Measurements from ENCODE around the gene DNAJB9.
A peak's percentile ranks its signal among the peaks of the same experiment; 100 is the strongest.

The DNAJB9 gene

DNA sequence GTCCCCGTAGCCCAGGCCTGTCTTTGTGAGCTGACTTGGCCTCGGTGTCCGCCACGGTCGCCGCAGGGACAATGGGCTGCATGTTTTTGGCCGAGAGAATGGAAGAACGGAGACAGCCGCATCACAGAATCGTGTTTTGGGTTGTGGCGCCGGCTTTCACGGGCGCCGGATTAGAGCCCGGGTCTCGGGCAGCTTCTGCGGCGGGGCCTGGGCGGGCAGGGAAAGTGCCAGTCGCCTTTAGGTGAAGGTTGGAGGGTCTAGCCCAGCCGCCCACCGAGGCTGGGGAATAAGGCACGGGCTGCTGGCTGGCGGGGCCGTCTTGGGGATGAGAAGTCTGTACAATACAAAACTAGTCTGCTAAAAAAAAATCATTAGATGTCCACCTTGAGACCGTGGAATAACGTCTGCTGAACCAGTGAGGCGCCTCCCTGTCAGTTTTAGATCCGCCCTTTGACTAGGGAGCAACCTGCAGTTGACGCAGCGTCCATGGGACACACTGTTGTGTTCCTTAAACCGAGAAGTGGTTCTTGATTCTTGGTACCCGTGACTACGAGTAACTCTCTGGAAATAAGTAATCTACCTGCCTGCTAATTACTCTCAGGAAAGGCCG is 577 bp downstream of the DNAJB9 start:
- peak; percentile 60 for DNase-seq

DNA sequence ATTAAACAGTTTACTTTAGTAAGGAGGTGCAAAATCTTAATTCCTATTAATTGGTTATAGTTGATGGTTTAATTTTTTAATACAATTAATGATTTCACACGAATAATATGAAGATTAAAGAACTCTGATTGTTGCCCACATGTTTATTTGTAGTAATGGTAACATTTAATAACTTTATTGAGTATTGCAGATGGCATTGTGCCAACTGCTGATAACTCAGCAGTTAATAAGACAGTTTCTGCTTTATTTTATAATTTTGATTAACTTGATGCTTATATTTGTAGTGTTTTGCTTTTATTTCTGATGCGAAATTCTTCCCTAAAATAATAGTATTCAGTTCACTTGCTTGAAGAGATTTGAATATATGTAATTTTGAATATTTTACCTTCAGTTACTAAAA is 2.8 kb downstream of the DNAJB9 start:
- DNase-seq = no peak

GRCh38 chr7:108575156-108575555 is 5.5 kb downstream of the DNAJB9 start:
- no peak for DNase-seq

DNA sequence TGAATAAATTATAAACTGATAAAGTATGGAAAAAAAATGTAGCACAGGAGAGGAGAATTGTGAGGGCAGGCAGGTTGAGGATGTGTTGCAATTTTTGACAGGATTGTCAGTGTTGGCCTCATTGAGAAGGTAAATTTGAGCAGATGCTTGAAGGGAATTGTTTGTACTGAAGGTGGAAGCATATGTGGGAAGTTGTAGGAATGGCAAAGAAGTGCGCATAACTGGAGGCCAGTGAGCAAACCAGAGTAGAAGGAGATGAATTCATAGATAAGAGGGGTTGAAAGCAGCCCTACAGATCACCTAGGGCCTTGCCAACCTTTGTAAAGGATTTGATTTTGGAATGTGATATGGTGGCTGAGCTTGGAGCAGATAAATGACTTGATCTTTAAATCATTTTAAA is 6.4 kb downstream of the DNAJB9 start:
- no peak for DNase-seq

DNA sequence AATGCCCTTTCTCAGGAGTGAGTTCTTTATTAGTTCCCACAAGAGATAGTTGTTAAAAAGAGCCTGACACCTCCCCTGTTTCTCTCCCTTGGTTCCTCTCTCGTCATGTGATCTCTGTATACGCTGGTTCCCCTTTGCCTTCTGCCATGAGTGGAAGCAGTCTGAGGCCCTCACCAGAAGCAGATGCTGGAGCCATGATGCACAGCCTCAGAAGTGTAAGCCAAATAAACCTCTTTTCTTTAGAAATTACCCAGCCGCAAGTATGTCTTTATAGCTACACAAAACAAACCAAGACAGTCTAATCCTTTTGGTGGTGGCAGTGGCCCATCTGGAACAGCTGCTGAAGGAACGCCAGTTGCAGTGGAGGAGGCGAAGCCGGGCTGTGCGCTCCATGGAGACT is 9.3 kb downstream of the DNAJB9 start:
- no peak for DNase-seq

- DNase-seq = no peak
These were observed 10.6 kb downstream of the DNAJB9 start for GRCh38 chr7:108580298-108580697.

- DNase-seq = no peak
These were observed 12.2 kb downstream of the DNAJB9 start for GRCh38 chr7:108581655-108582491.

DNA sequence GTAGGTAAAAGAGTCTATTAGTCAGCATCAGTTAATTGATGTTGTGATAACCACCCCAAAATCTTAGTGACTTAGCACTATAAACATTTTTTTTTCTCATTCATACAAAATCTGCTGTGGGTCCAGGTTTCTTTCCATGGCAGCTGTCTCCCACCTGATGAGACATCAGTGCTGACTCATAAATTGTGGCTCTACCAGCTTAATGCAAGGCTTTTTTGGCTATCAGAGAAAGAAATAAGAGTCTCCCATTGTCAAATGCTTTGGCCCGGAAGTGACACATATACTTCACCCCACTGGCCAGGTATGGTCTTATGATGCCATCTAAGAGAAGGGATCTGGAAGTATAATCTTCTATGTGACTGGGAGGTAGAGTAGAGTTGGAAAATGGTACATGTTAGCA is 14.5 kb downstream of the DNAJB9 start:
- no peak for DNase-seq

- DNase-seq = no peak
These were observed 16.2 kb downstream of the DNAJB9 start for GRCh38 chr7:108585843-108586242.

DNA sequence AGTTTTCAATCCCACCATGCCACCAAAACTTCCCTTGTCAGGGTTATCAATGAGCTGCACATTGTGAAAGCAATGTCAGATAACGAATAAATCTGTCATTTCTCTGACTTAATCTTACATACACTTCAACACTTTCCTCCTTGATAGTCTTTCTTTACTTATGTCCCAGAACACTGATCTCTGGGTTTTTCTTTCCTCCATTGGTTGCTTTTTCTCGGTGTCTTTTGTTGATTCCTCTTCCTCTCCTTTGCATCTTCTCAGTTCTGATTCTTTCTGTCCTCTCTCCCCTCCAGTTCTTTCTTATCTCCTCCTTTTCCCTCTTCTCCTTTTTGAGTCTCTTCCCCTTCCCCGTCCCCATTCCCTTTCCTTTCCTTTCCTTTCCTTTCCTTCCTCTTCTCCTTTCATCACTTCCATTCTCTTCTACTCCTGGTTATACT is 16.6 kb downstream of the DNAJB9 start:
- DNase-seq = no peak

GRCh38 chr7:108589199-108589598 is 19.5 kb downstream of the DNAJB9 start:
- DNase-seq = no peak

DNA sequence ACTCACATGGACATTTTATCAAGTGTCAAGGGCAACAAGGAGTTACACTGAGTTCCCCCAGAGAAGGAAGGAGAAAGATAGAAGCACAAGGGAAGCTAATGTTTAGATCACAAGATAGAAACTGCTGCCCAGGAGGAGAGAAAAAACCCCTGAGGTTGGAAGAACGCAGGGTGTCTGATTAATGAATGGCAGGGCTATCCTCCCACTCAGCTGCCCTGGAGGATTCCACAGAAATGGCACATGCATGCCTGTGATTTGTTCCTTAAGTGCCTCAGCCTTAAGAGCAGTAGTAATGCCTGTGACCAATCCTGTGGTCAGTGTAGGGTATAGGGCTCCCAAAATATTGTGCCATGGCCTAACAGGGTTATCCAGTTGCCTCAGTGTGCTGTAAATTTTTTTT is 20.2 kb downstream of the DNAJB9 start:
- no peak for DNase-seq

DNA sequence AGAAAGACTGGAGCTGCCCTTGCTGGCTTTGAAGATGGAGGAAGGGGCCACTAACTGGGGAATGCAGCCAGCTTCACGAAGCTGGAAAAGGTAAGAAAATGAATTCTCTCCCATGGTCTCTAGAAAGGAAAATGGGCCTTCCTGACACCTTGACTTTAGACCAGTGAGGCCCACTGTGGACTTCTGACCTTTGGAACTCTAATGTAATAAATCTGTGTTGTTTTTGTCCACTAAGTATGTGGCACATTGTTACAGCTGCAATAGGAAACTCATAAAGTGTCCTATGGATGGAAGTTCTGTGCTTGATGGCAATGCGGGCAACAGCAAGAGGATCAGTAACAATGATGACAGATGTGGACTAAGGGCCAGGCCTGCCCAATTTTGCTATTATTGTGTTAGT is 20.9 kb downstream of the DNAJB9 start:
- DNase-seq = no peak

DNA sequence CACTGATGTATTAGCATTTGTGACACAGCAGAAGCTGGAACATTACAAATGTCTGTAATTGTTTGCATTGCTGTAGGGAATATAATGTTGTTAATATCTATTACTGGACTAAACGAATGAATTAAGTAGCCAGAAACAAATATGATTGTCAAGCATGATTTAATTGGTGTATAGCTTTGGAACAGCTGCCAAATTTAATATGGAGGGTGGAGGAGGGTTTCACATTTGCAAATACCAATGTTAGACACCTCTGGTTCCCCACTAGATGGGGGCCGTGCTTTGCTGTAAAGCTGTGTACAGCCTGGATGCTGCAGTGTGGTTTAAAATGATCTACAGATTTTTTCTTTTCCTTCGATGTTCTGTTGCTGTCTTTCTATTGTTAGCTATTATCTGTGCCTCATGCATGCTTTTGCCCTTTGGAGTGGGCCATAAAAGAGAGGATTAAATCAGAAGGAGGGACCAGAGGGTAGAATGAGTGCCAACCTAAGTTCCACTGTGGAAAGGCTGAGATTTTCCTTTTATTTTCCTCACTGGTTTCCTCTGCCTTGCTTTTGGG is 23.1 kb downstream of the DNAJB9 start:
- no peak for DNase-seq

GRCh38 chr7:108596560-108596959 is 26.9 kb downstream of the DNAJB9 start:
- no peak for DNase-seq

DNA sequence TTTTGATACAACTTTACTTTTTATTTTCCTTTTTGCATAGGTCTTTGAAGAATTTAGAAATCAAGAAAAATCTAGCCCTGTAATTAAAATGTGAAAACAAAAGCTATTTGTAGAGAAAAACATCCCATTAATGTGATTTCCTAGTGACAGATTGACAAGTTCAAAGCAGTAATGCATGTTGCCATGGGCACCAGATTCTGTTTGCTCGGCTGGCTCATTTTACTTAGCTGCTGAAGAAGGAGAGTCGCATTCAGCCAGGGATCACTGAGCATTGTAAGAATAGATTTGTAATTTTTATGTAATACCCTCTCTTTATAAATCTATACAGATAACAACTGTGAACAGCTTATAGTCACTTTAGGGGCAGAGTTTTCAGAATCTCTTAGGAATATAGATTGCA is 28.5 kb downstream of the DNAJB9 start:
- DNase-seq = no peak

DNA sequence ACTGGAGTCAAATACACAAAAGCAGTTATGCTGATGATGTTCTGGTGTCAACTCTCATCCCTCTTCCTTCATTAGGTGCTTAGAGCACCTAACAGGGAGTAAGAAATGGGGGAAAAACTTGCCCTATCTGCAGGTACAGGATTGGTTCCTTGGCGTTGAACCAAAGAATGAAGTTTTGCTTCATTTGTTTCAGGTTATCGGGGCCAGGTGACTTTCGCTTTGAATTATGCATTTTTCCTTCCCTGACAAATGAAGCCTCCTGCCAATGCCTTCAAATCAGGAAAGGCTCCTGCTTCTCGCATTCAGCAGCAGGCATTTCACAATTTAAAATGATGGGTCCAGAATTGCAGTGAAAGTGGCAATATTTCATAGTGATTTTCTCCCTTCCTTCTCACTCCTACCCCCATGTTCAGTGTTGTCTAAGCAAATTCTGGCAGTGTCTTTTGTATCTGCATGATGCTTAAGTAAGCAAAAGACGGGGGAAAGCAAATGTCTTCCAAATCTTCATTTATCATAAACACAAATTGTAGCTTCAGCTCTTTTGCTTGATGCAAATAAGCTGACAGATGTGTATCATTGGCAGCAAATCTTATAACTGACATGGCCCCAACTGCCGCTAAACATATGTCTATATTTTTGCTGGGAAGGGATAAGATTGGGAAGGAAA is 29.4 kb downstream of the DNAJB9 start:
- DNase-seq = no peak

GRCh38 chr7:108600399-108600798 is 30.7 kb downstream of the DNAJB9 start:
- no peak for DNase-seq

- DNase-seq = no peak
These were observed 34.1 kb downstream of the DNAJB9 start for GRCh38 chr7:108603656-108604306.

GRCh38 chr7:108604307-108605077 is 34.8 kb downstream of the DNAJB9 start:
- DNase-seq = no peak

- no peak for DNase-seq
These were observed 36.0 kb downstream of the DNAJB9 start for GRCh38 chr7:108605559-108606201.

- no peak for DNase-seq
These were observed 40.0 kb downstream of the DNAJB9 start for GRCh38 chr7:108609643-108610042.
